ENCODE results near the gene LRRC3.
A peak's percentile ranks its signal among the peaks of the same experiment; 100 is the strongest.

Gene LRRC3

GRCh38 chr21:44424608-44425306 lies 30.6 kb upstream of the LRRC3 start:
- DNase-seq, result no peak

GRCh38 chr21:44425307-44425894 lies 29.9 kb upstream of the LRRC3 start:
- DNase-seq, result no peak

- no peak for DNase-seq
Observed at GRCh38 chr21:44425895-44426662, 29.2 kb upstream of the LRRC3 start.

- DNase-seq, result no peak
Observed at GRCh38 chr21:44426663-44427191, 28.6 kb upstream of the LRRC3 start.

- DNase-seq, result no peak
Observed at GRCh38 chr21:44427241-44428120, 27.8 kb upstream of the LRRC3 start.

- peak; percentile 41 for DNase-seq
Observed at GRCh38 chr21:44428281-44428960, 26.9 kb upstream of the LRRC3 start.

- no peak for DNase-seq
Observed at GRCh38 chr21:44429894-44430293, 25.4 kb upstream of the LRRC3 start.

GRCh38 chr21:44431300-44431699 lies 24.0 kb upstream of the LRRC3 start:
- DNase-seq, result no peak

GRCh38 chr21:44432841-44433790 lies 22.2 kb upstream of the LRRC3 start:
- no peak for DNase-seq

GRCh38 chr21:44433791-44434567 lies 21.3 kb upstream of the LRRC3 start:
- no peak for DNase-seq

GRCh38 chr21:44434568-44434925 lies 20.8 kb upstream of the LRRC3 start:
- DNase-seq, result no peak

- DNase-seq, result no peak
Observed at GRCh38 chr21:44434936-44435635, 20.2 kb upstream of the LRRC3 start.

GRCh38 chr21:44436111-44436611 lies 19.1 kb upstream of the LRRC3 start:
- DNase-seq, result no peak

- no peak for DNase-seq
Observed at GRCh38 chr21:44436958-44437357, 18.4 kb upstream of the LRRC3 start.

- DNase-seq, result no peak
Observed at GRCh38 chr21:44437371-44437695, 18.0 kb upstream of the LRRC3 start.

- DNase-seq, result no peak
Observed at GRCh38 chr21:44437696-44438431, 17.4 kb upstream of the LRRC3 start.

GRCh38 chr21:44438531-44439210 lies 16.6 kb upstream of the LRRC3 start:
- no peak for DNase-seq

GRCh38 chr21:44439211-44439600 lies 16.1 kb upstream of the LRRC3 start:
- DNase-seq, result no peak
